ENCODE results near the gene PHETA1. TPM values are rescaled to one million over a fixed set of nuclear protein-coding genes. Genes with fewer than 3 reads are reported as not detected.
A peak's percentile ranks its signal among the peaks of the same experiment; 100 is the strongest.
"Not testable (repeated sequence)": the region's sequence is repeated elsewhere in the genome, so short reads cannot be mapped to it uniquely, and the experiment has no call there.

Gene PHETA1
- total and polyA plus RNA-seq, 12 donors: 11.9 to 41.6 (median 18.6) TPM

GRCh38 chr12:111404362-111405148, 35.7 kb upstream of the PHETA1 start:
- Histone ChIP-seq H3K9me3 (no peaks in the 10 kb centered on the region), H3K27ac (peak overlapping the region; percentile 20 to 100 (median 98)), H3K36me3 (peaks cover 0 to 4% (median 0%) of the 10 kb centered on the region in 9 donors), H3K4me1 (peaks cover 25 to 68% (median 60%) of the 10 kb centered on the region in 9 donors), H3K27me3 (no peaks in the 10 kb centered on the region), H3K4me3 (peak overlapping the region in 9 of 10 donors; percentile 82 to 97 (median 90))
- TF ChIP-seq CTCF (IDR thresholded peaks at IDR 0.05): no peak
- intact Hi-C loops (cut with DNase I): loop anchor here in 5 of 10 donors (2.0 to 5.0 kb wide), 2 partner anchors 43 to 46 kb away; no protein-coding TSS in a partner anchor
- peak in 4 of 8 donors; percentile 1 to 4 (median 2) for ATAC-seq
- DNase-seq: no peak
- 37 to 40% methylated on average over 21 of the region's 21 CpGs for WGBS, 2 donors

- intact Hi-C loops (cut with DNase I); H3K27me3 ChIP-seq; ATAC-seq; H3K9me3 ChIP-seq; H3K36me3 ChIP-seq; DNase-seq: not testable (repeated sequence)
- H3K4me1 ChIP-seq: peaks cover 6 to 66% (median 40%) of the 10 kb centered on the region in 9 donors
- peak overlapping the region; percentile 75 to 100 (median 98) for H3K27ac ChIP-seq
- 78 to 91% methylated on average over 9 of the region's 9 CpGs for WGBS, 2 donors
- peak overlapping the region in 4 of 10 donors; percentile 22 to 37 (median 30) for H3K4me3 ChIP-seq
Measured at GRCh38 chr12:111402490-111402824, 33.6 kb upstream of the PHETA1 start.

- no peaks in the 10 kb centered on the region for H3K9me3 ChIP-seq
- WGBS, 2 donors: 94 to 97% methylated on average over 6 of the region's 6 CpGs
- H3K4me1 ChIP-seq: peaks cover 8 to 71% (median 43%) of the 10 kb centered on the region in 9 donors
- intact Hi-C loops (cut with DNase I): loop anchor here in 1 of 10 donors (2.0 kb wide), 1 partner anchor 48 kb away; no protein-coding TSS in a partner anchor
- no peaks in the 10 kb centered on the region for H3K36me3 ChIP-seq
- H3K4me3 ChIP-seq: no peak overlapping the region
- no peaks in the 10 kb centered on the region for H3K27me3 ChIP-seq
- ATAC-seq: no peak
- no peak overlapping the region for H3K27ac ChIP-seq
- no peak for TF ChIP-seq CTCF (IDR thresholded peaks at IDR 0.05)
- DNase-seq: no peak
Measured at GRCh38 chr12:111401167-111401605, 32.3 kb upstream of the PHETA1 start.

GRCh38 chr12:111399741-111400404, 31.0 kb upstream of the PHETA1 start:
- not testable (repeated sequence) for H3K36me3 ChIP-seq, DNase-seq, H3K9me3 ChIP-seq, ATAC-seq, H3K27me3 ChIP-seq, H3K4me3 ChIP-seq
- 89 to 92% methylated on average over 9 of the region's 9 CpGs for WGBS, 2 donors
- intact Hi-C loops (cut with DNase I): loop anchor here (2.0 to 10.0 kb wide), 10 partner anchors 49 to 275 kb away; no protein-coding TSS in a partner anchor
- Histone ChIP-seq H3K4me1 (peaks cover 5 to 66% (median 37%) of the 10 kb centered on the region in 9 donors), H3K27ac (peak overlapping the region in 6 of 10 donors; percentile 15 to 74 (median 33))

GRCh38 chr12:111398530-111398929, 29.6 kb upstream of the PHETA1 start:
- Histone ChIP-seq H3K27me3 (no peaks in the 10 kb centered on the region), H3K27ac (peak overlapping the region in 6 of 10 donors; percentile 15 to 74 (median 41)), H3K4me1 (peaks cover 1 to 61% (median 24%) of the 10 kb centered on the region in 9 donors), H3K36me3 (no peaks in the 10 kb centered on the region), H3K9me3 (no peaks in the 10 kb centered on the region), H3K4me3 (no peak overlapping the region)
- no peak for TF ChIP-seq CTCF (IDR thresholded peaks at IDR 0.05)
- WGBS, 2 donors: 80 to 81% methylated on average over 4 of the region's 4 CpGs
- intact Hi-C loops (cut with DNase I): loop anchor here (2.0 to 10.0 kb wide), 9 partner anchors 52 to 276 kb away; no protein-coding TSS in a partner anchor
- peak in 4 of 8 donors; percentile 5 to 29 (median 18) for ATAC-seq
- no peak for DNase-seq

All from heart right ventricle (tissue), 16 donors.